ENCODE data around the gene PRKN. TPM values are rescaled to one million over a fixed set of nuclear protein-coding genes. Genes with fewer than 3 reads are reported as not detected.

Gene PRKN
- total RNA-seq, 1 experiment from 2014 or later, result 2.0 TPM

GRCh38 chr6:161338015-161338414 is 1389.6 kb downstream of the PRKN start:
- H3K27ac ChIP-seq (ENCODE audit: insufficient read length, low read depth, low read length), result no peak overlapping the region
- no peaks in the 10 kb centered on the region for H3K4me1 ChIP-seq (ENCODE audit: insufficient read depth, low read length)
- H4K91ac ChIP-seq (ENCODE audit: insufficient read length, low read depth, low read length), result no peak overlapping the region
- no peaks in the 10 kb centered on the region for H3K4me1 Mint-ChIP-seq
- H3K9me3 ChIP-seq (ENCODE audit: control insufficient read depth, low read depth, low read length), result no peaks in the 10 kb centered on the region
- H3K18ac ChIP-seq (ENCODE audit: insufficient read length, low read depth, low read length), result no peak overlapping the region
- no peak overlapping the region for H3K27ac Mint-ChIP-seq
- peaks cover 11 to 16% of the 10 kb centered on the region in 2 experiments; a peak in 3 of 5 replicates for H3K9me3 Mint-ChIP-seq
- no peak overlapping the region for H2BK15ac ChIP-seq (ENCODE audit: low read depth, low read length)
- H3K56ac ChIP-seq (ENCODE audit: insufficient read length, low read depth, low read length), result no peak overlapping the region
- H2BK120ac ChIP-seq (ENCODE audit: low read depth, low read length, poor library complexity, severe bottlenecking), result no peak overlapping the region
- H2AK5ac ChIP-seq (ENCODE audit: insufficient read length, low read length), result no peak overlapping the region
- H4K8ac ChIP-seq (replicated peaks; ENCODE audit: insufficient read length, low read depth, low read length), result no peak overlapping the region
- H3T11ph ChIP-seq (ENCODE audit: low read length), result no peak overlapping the region
- no peak overlapping the region for H3K9ac ChIP-seq (ENCODE audit: extremely low read depth, insufficient read length, low read length)
- no peak overlapping the region for H3K4me3 Mint-ChIP-seq
- TF ChIP-seq, protein P1, sequence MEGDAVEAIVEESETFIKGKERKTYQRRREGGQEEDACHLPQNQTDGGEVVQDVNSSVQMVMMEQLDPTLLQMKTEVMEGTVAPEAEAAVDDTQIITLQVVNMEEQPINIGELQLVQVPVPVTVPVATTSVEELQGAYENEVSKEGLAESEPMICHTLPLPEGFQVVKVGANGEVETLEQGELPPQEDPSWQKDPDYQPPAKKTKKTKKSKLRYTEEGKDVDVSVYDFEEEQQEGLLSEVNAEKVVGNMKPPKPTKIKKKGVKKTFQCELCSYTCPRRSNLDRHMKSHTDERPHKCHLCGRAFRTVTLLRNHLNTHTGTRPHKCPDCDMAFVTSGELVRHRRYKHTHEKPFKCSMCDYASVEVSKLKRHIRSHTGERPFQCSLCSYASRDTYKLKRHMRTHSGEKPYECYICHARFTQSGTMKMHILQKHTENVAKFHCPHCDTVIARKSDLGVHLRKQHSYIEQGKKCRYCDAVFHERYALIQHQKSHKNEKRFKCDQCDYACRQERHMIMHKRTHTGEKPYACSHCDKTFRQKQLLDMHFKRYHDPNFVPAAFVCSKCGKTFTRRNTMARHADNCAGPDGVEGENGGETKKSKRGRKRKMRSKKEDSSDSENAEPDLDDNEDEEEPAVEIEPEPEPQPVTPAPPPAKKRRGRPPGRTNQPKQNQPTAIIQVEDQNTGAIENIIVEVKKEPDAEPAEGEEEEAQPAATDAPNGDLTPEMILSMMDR (conservative IDR thresholded peaks at IDR 0.05), result no peak
- no peak overlapping the region for H2BK20ac ChIP-seq (ENCODE audit: low read depth, low read length, poor library complexity, severe bottlenecking)
- no peak overlapping the region for H2BK12ac ChIP-seq (ENCODE audit: insufficient read length, low read depth, low read length)
- H3K23ac ChIP-seq (ENCODE audit: insufficient read length, low read depth, low read length), result no peak overlapping the region
- H4K5ac ChIP-seq (ENCODE audit: insufficient read length, low read depth, low read length), result no peak overlapping the region
- no peak overlapping the region for H2AFZ ChIP-seq (ENCODE audit: low read length)
- no peaks in the 10 kb centered on the region for H3K79me2 ChIP-seq (ENCODE audit: insufficient read depth, low read length)
- no CpG with 5 or more reads among the region's 3 CpGs for WGBS (ENCODE audit: extremely low coverage, insufficient read length, low lambda C conversion rate)
- no peak overlapping the region for H3K4ac ChIP-seq (ENCODE audit: low read depth, low read length)
- no peaks in the 10 kb centered on the region for H4K20me1 ChIP-seq (ENCODE audit: control insufficient read depth, insufficient read depth, insufficient read length)
- no peak overlapping the region for H3K4me2 ChIP-seq (ENCODE audit: insufficient read depth, insufficient read length, low read length)
- H3K23me2 ChIP-seq (ENCODE audit: insufficient read length, low read depth, low read length, poor library complexity, severe bottlenecking), result no peaks in the 10 kb centered on the region
- no peaks in the 10 kb centered on the region for H3K79me1 ChIP-seq (ENCODE audit: insufficient read depth, low read depth, low read length, poor library complexity, severe bottlenecking)
- no peak overlapping the region for H3K14ac ChIP-seq (ENCODE audit: insufficient read depth, low read length)
- peaks cover 0 to 4% (median 2%) of the 10 kb centered on the region in 3 experiments; a peak in 3 of 7 replicates for H3K36me3 Mint-ChIP-seq (ENCODE audit: insufficient read depth in 1 of 3, low read depth in 3 of 3)
- H3K27me3 ChIP-seq (ENCODE audit: insufficient read depth, low read length), result no peaks in the 10 kb centered on the region
- DNase-seq, result no peak
- H2BK5ac ChIP-seq (ENCODE audit: insufficient read length, low read length), result no peak overlapping the region
- no peaks in the 10 kb centered on the region for H3K27me3 Mint-ChIP-seq (ENCODE audit: low read depth)
